GM18520 (cell line): ENCODE results near the gene ZNF26.
"Not testable (repeated sequence)": the region's sequence is repeated elsewhere in the genome, so short reads cannot be mapped to it uniquely, and the experiment has no call there.

ENCODE experiments used
- ATAC-seq: cut with Tn5 transposase; IDR thresholded peaks from one replicate; pipeline ENCODE4 v1.9.1; 2021; ENCODE audit not compliant: unreplicated experiment

Gene ZNF26

DNA sequence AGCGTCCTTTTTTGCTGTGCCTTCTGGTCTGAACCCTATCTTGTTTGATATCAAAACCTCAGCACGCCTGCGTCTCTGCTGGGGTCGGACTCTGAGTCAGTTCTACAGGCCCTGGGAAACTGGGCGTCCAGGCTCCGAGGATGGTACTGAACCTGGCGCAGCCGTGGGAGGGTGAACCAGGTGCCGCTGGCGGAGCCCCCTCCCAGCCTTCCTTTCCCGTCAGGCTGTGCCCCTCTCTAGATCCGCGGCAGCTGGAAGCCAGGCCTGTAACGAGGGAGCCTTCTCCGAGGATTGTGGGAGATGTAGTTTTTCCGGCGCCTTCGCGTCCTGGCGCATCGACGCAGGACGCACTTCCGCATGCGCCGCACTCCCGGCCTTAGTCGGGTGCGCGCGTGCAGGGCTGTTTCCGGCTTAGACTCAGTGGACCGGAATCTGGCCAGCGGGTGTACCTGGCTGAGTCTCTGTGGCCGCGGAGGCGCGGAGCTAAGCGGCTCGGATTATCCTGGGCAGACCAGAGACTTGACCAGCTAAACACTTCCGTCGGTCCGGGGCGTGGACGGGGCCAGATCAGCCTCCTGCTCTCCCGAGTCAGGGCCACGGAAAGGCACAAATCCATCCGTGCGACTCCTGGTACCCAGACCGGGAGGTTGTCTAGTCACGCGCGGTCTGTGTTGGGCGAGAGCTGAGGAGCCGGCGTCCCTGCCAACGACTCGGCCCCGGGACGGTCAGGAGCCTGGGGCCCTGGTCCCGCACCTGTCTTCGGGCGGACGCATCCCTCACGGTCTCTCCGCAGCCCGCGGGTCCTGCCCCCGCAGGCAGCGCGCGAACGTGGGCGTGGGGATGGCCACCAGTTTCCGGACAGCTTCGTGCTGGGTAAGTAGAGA lies at the start of gene ZNF26:
Gene ZNF26, plus strand, starts transcription at position 367 of the 884 bp plus-strand sequence. Its CDS starts 474 bp downstream, at position 841.
- peak; percentile 98 for ATAC-seq

DNA sequence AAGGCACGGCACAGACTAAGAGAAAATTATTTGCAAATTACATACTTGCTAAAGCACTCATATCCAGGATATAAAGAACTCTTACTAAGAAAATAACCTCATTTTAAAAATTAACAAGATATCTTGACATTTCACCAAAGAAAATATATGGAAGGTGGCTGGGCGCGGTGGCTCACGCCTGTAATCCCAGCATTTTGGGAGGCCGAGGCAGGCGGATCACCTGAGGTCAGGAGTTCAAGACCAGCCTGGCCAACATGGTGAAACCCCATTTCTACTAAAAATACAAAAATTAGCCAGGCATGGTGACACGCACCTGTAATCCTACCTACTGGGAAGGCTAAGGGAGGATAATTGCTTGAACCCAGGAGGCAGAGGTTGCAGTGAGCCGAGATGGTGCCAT lies 49.2 kb upstream of the ZNF26 start:
- ATAC-seq = not testable (repeated sequence)

DNA sequence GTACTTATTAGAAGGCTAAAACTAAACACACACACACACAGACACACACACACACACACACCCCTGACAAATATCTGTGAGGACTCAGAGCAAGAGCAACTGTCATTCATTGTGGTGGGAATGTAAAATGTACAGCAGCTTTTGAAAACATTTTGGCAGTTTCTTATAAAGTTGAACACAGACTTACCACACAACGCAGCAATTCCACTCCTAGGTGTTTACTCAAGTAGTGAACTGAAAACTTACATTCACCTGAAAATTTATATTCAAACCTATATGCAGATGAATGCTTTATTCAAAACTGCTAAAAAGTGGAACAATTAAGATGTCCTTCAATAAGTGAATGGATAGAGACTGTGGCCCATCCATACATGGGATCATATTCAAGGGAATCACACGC lies 48.7 kb upstream of the ZNF26 start:
- no peak for ATAC-seq

DNA sequence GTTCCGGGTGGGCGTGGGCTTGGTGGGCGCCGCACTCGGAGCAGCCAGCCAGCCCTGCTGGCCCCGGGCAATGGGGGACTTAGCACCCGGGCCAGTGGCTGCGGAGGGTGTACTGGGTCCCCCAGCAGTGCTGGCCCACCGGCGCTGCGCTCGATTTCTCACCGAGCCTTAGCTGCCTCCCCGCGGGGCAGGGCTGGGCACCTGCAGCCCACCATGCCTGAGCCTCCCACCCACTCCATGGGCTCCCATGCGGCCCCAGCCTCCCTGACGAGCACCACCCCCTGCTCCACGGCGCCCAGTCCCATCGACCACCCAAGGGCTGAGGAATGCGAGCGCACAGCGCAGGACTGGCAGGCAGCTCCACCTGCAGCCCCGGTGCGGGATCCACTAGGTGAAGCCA lies 47.4 kb upstream of the ZNF26 start:
- not testable (repeated sequence) for ATAC-seq

- no peak for ATAC-seq
These were observed 46.0 kb upstream of the ZNF26 start for GRCh38 chr12:132940071-132940719.

- no peak for ATAC-seq
These were observed 44.7 kb upstream of the ZNF26 start for GRCh38 chr12:132941336-132941954.

DNA sequence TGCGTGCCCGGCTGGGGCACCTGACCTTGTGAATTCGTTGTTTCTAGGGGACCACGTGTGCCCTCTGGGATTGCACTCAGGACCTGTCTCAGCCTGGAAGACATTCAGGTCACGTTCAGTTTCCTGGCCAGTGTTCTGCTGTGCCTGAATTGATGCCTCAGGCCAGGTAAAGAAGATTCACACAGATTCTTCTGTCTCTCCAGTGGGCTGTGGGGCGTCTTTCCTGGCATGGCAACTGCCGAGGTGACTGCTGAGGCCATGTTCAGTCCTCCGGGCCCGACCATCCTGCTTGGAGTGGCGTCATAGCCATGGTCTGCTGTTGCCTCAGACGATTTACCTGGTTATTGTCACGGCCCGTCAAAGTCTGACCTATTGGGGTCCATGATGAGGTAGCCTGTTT lies 43.6 kb upstream of the ZNF26 start:
- ATAC-seq = no peak

- ATAC-seq = no peak
These were observed 40.4 kb upstream of the ZNF26 start for GRCh38 chr12:132945806-132946205.

GRCh38 chr12:132946246-132946820 lies 39.8 kb upstream of the ZNF26 start:
- ATAC-seq = no peak

DNA sequence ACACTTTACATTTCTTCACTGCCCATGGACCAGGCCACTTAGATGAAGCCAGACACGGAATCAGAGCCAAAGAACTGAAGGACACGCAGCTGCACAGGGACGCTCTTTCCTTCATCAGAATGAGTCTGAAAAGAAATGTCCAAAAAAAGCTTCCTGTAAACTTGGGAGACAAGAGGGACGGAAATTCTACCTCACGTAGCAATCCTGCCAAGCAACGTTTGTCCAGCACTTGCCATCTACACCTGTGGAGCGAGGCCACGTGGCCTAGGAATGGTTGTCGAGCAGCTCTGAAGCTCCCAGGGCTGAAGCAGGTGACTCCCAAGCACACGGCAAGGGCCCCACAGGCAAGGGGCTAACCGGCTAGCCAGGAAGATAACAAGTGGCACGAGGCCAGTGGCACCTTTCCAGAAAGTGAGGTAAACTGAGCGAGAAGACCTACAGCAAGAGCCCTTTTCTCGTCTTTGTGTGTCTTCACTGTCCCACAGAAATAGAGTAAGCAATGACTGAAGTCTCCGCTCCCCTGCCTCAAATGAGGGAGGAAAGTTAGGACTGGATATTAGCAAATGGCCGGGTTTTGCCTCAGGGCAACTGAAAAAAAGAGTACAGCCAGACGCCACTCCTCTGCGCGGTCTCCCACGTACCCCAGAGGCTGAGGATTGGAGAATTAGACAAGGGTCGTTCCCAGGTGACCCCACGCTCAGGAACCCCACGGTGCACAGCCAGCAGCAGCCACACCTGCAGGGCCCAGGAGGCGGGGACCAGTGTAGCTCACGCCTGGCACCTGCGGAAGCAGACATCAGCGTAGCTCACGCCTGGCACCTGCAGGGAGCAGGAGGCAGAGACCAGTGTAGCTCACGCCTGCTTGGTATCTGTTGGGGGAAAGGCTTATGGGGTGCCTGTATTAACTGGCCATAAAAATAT lies 37.8 kb upstream of the ZNF26 start:
- ATAC-seq = no peak

- no peak for ATAC-seq
These were observed 36.0 kb upstream of the ZNF26 start for GRCh38 chr12:132949936-132950837.

DNA sequence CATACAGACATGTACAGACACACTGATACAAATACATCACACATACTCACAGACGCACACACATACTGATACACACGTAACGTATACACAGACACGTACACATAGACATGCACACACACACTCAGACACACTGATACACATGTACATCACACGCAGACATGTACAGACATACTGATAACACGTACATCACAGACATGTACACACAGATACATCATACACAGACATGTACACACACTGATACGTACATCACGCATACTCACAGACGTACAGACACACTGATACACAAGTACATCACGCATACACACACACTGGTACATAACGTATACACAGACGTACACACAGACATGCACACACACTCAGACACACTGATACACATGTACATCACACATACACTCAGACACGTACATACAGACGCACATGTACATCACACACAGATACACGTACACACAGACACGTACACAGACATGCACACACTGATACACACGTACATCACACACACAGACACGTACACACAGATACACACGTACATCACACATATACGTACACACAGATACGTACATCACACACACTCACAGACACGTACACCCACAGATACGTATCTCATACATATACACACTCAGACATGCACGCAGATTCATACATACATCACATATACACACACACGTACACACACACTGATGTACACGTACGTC lies 35.2 kb upstream of the ZNF26 start:
- no peak for ATAC-seq

- no peak for ATAC-seq
These were observed 34.5 kb upstream of the ZNF26 start for GRCh38 chr12:132951649-132952048.

DNA sequence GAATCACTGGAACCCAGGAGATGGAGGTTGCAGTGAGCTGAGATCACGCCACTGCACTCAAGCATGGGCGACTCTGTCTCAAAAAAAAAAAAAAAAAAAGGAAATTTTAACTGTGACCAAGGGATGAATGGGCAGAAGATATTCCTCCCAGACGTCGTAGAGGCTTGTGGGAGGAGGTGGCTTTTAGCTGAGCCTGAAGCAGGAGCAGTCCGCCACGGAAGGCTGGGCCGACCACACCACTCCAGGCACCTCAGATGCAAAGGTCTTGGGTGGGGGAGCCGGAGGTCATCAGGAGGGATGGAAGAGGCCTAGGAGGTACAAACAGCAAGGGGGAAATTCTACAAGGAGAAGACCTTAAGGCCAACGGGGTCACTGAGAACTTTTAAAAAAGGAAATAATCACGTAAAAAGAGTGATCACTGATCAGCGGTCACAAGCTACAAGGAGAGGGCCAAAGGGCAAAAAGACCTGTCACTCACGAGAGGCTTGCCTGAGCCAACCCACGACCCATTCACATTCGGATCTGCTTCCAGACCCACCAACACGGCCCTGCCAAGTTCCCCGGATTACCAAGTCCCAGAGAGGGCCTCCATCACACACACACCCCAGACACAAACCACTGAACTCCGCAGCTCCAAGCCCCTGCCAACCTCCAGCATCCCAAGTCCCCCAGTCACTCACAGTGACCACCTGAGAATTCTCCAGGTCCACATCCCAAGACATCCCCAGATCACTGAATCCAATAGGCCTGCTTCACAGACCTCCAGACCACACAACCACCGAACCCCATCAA lies 33.6 kb upstream of the ZNF26 start:
- ATAC-seq = no peak

GRCh38 chr12:132953163-132953425 lies 33.1 kb upstream of the ZNF26 start:
- no peak for ATAC-seq

- no peak for ATAC-seq
These were observed 32.4 kb upstream of the ZNF26 start for GRCh38 chr12:132953771-132954170.

- ATAC-seq = no peak
These were observed 31.6 kb upstream of the ZNF26 start for GRCh38 chr12:132954471-132955048.
